Endothelial cell of umbilical vein (primary cell): Measurements from ENCODE around the gene IGSF22.

Source experiments
- CTCF ChIP-seq, 2 donors: IDR thresholded peaks; 1 replicate in 1 of 2; 2 replicates in 1 of 2; pipeline ENCODE4 v1.5.1; 2011; ENCODE audit warnings: low read length in 2 of 2, mild to moderate bottlenecking in 2 of 2, moderate library complexity in 2 of 2, control low read depth in 1 of 2, inconsistent platforms in 1 of 2, low read depth in 1 of 2; ENCODE audit not compliant: insufficient read depth in 1 of 2; ENCODE audit errors: extremely low read depth in 1 of 2
- EZH2 ChIP-seq: IDR thresholded peaks from 2 replicates; pipeline ENCODE4 v1.6.1; 2012; ENCODE audit warnings: borderline replicate concordance, low read depth, mild to moderate bottlenecking, moderate library complexity, low read length, inconsistent platforms; ENCODE audit not compliant: severe bottlenecking
- MYC ChIP-seq: IDR thresholded peaks from one replicate; pipeline ENCODE4 v1.6.1; 2011; ENCODE audit warnings: mild to moderate bottlenecking, low read depth, low read length
- POLR2A ChIP-seq: IDR thresholded peaks from 2 replicates; pipeline ENCODE4 v1.6.1; 2012; ENCODE audit warnings: low read depth, mild to moderate bottlenecking, control low read depth, low read length
- POLR2AphosphoS5 ChIP-seq: IDR thresholded peaks from 2 replicates; pipeline ENCODE4 v1.6.1; 2012; ENCODE audit warnings: low read depth, mild to moderate bottlenecking, control low read depth, low read length, moderate library complexity; ENCODE audit not compliant: insufficient read depth

- TF ChIP-seq POLR2AphosphoS5 (no peak), CTCF (IDR thresholded peaks at IDR 0.05; ENCODE audit: extremely low read depth in 1 of 2, insufficient read depth in 1 of 2, low read depth in 1 of 2, low read length in 2 of 2) (no peak), POLR2A (no peak), MYC (no peak), EZH2 (no peak)
Observed at GRCh38 chr11:18770479-18771125, 44.6 kb upstream of the IGSF22 start.
